GM21529 (cell line): Measurements from ENCODE around the gene CARD14.
"Not testable (repeated sequence)": the region's sequence is repeated elsewhere in the genome, so short reads cannot be mapped to it uniquely, and the experiment has no call there.

Experiments
- ATAC-seq: cut with Tn5 transposase; IDR thresholded peaks from one replicate; pipeline ENCODE4 v1.9.1; 2021; ENCODE audit not compliant: unreplicated experiment

Gene CARD14

GRCh38 chr17:80182845-80183223, 13.0 kb downstream of the CARD14 start:
- ATAC-seq = no peak

- no peak for ATAC-seq
These were observed 14.0 kb downstream of the CARD14 start for GRCh38 chr17:80183581-80184422.

- no peak for ATAC-seq
These were observed 14.5 kb downstream of the CARD14 start for GRCh38 chr17:80184423-80184714.

GRCh38 chr17:80185968-80186367, 16.1 kb downstream of the CARD14 start:
- no peak for ATAC-seq

- no peak for ATAC-seq
These were observed 17.3 kb downstream of the CARD14 start for GRCh38 chr17:80187090-80187489.

GRCh38 chr17:80187515-80187941, 17.7 kb downstream of the CARD14 start:
- no peak for ATAC-seq

GRCh38 chr17:80189611-80190010, 19.8 kb downstream of the CARD14 start:
- no peak for ATAC-seq

GRCh38 chr17:80190716-80191115, 20.9 kb downstream of the CARD14 start:
- ATAC-seq = no peak

- no peak for ATAC-seq
These were observed 21.4 kb downstream of the CARD14 start for GRCh38 chr17:80191192-80191591.

- no peak for ATAC-seq
These were observed 22.2 kb downstream of the CARD14 start for GRCh38 chr17:80191865-80192661.

GRCh38 chr17:80195141-80195540, 25.3 kb downstream of the CARD14 start:
- no peak for ATAC-seq

GRCh38 chr17:80195671-80196529, 26.1 kb downstream of the CARD14 start:
- no peak for ATAC-seq

GRCh38 chr17:80196652-80197051, 26.8 kb downstream of the CARD14 start:
- ATAC-seq = no peak

- ATAC-seq = no peak
These were observed 28.4 kb downstream of the CARD14 start for GRCh38 chr17:80198144-80198661.

GRCh38 chr17:80199295-80199694, 29.5 kb downstream of the CARD14 start:
- ATAC-seq = not testable (repeated sequence)

- ATAC-seq = no peak
These were observed 31.6 kb downstream of the CARD14 start for GRCh38 chr17:80201446-80201845.

GRCh38 chr17:80202197-80202596, 32.4 kb downstream of the CARD14 start:
- no peak for ATAC-seq

GRCh38 chr17:80203471-80203963, 33.7 kb downstream of the CARD14 start:
- no peak for ATAC-seq

GRCh38 chr17:80204626-80205468, 35.0 kb downstream of the CARD14 start:
- ATAC-seq = no peak

- ATAC-seq = no peak
These were observed 36.0 kb downstream of the CARD14 start for GRCh38 chr17:80205811-80206210.
